GM18508 (cell line): ENCODE measurements around the gene ABO.
"Not testable (repeated sequence)": the region's sequence is repeated elsewhere in the genome, so short reads cannot be mapped to it uniquely, and the experiment has no call there.

Source experiments
- ATAC-seq: cut with Tn5 transposase; IDR thresholded peaks from one replicate; pipeline ENCODE4 v1.9.1; 2021; ENCODE audit warnings: moderate number of reproducible peaks; ENCODE audit not compliant: insufficient read depth, unreplicated experiment

The ABO gene

DNA sequence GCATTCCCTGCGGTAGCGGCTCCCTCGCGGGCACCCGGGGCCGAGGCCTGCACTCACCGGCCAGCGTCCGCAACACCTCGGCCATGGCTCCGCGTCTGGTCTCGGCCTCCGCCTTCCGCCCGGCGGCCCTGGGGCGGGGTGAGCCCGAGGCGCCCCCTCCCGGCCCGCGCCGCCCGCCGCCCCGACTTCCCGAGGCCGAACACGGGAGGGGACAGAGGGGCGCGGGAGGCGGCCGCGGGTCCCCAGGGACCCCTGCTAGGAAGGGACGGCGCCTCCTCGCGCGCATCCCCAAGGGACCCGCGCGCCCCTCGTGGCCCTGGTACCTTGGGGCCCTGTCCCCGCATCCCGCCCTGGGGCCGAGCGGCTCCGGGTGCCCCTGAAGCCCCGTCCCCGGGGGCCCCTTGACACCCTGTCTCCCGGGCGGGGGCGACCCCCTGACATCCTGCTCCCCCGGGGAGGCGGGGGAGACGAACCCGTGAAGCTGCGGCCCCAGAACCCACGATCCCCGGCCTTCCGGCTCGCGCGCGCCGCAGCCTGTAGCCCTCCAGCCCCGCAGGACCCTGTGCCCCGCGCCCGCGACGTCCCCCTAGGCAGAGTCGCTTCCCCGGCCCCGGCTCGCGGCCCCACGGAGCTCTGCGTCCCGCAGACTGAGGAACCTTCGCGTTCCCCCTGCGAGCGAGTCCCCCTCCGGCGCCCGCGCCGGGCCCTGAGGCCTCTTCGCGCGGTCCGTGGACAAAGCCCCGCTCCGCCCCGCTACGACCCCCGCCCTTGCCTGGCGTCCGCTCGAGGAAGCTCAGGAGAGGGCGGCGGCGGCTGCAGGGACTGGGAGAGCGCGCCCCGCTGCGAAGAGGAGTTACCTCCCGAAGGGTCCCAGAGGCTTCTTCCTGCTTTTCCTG lies at the start of gene ABO:
Gene ABO, minus strand, starts transcription at position 97 of the 896 bp plus-strand sequence.
- ATAC-seq, result no peak

DNA sequence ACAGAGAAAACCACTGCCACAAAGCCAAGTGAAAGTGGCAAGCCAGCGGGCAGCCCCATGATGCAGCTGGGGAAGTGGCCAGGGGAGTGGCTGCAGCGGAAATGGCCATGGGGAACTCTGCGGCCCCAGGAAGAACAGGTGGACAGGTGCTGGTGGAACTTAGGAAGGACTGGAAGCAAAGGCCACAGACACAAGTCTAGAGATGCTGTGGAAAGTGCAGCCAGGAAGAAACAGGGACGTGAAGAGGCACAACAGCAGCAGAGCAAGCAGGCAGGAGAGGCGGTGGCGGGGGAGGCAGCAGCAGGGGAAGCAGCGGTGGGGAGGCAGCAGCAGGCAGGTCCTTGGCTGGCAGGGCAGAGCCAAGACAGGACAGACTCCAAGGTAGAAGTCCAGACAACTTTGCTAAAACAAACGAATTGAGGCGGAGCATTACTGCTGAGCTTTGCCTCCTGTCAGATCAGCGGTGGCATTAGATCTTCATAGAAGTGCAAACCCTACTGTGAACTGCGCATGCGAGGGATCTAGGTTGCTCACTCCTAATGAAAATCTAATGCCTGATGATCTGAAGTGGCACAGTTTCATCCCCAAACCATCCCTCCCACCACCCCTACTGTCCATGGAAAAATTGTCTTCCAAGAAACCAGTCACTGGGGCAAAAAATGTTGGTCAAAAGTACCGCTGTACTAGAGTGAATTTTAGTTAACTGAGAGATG lies 49.1 kb upstream of the ABO start:
- ATAC-seq, result no peak

DNA sequence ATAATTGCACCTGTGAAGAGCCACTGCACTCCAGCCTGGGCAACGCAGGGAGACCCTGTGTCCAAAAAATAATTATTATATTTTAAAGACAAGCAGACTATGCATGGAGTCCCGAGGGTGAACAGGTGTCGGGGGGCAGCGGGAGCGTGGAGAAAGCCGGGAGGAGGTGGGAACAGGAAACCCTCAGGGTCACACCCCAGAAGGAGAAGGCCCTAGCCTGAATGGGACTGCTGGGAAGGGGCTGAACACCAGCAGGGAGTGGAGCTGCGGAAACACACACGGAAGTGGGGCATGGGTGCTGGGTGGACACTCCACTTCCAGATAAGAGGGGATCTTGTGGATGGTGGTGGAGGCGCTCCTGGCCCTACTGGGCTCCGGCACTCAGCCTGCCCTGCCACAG lies 48.2 kb upstream of the ABO start:
- no peak for ATAC-seq

DNA sequence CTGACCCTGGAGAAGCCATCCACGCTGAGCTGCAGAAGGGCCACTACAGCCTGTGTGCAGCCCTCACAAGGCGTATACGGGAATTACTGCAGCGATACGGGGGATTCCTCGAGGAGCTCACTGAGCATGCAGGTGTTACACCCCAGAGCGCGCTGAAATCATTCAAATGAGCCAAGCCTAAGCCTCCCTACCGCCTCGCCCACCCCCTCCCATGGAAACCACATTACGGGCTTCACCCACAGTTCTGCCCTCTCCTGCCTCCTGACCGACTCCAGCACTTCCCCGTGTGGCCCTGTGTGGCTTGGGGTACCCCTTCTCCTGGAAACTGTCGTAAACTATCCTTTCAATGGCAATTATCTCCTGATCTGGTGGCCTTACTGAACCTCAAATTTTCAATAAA lies 47.7 kb upstream of the ABO start:
- ATAC-seq, result no peak

DNA sequence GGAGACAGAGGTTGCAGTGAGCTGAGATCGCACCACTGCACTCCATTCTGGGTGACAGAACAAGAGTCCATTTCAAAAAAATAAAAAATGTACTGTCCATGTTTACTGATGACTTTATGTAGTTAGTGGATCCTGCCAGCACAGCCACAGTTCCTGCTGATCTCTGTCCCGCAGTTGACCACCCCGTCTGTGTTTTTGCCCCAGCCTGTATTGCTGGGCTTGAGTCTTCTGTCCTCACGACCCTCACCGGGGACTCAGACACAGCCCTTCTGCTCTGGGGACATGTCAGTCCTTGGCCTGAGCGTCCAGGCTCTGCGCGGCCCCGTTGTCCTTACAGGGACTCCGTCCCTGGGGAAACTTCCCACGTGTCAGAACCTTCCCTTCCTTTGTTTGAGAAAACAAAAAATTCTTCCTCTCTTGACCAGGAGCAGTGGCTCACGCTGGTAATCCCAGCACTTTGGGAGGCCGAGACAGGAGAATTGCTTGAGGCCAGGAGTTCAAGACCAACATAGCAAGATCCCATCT lies 46.5 kb upstream of the ABO start:
- ATAC-seq, result no peak

DNA sequence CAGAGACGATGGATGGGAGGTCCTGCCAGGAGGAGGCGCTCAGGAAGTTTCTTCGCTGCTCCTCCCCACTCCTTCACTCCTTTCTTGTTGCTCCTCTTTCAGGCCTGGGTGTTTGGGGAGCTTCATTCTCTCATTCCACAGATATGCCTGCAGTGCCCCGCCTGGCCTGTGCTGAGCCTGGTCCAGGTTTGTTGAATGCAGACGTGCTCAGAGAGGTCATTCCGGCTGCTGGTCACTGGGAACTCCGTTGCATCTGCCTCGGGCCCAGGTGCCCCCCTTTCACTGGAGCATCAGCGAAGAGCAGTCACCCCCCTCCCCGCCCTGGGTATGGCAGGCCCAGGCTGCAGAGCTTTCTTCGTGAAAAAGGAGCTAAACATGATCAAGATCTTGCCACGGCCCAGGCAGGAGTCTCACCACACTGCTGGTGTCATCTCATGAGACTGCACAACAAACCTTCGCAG lies 45.5 kb upstream of the ABO start:
- no peak for ATAC-seq

DNA sequence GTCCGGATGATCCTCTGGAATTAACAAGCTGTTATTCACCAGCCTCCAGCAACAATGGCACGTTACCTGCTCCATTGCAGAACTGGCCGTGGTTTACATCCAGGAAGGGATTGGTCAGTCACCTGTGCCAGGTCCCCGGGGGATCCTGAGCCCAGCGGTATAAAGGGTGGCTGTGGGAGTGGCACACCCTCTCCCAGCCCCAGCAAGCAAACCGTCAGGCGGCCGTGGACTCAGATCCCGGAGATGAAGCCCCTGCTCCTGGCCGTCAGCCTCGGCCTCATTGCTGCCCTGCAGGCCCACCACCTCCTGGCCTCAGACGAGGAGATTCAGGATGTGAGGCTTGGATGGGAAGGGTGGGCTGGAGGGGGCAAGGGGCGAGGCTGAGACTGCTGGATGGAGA lies 42.5 kb upstream of the ABO start:
- ATAC-seq, result not testable (repeated sequence)

DNA sequence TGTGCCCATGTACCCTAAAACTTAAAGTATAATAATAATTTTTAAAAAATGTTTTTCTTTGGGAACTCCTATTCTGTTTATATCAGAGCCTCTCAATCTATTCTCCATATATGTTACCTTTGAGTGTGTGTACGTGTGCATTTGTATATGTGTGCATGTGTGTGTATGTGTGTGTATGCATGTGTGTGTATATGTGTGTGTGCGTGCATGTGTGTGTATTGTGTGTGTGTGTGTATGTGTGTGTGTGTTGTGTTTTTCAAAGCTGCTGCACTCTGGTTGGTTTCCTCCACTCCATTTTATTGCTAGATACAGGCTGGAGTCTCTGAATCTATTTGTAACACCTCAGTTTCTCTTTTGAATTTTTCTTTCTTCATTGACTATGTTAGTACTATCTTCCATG lies 41.0 kb upstream of the ABO start:
- no peak for ATAC-seq

DNA sequence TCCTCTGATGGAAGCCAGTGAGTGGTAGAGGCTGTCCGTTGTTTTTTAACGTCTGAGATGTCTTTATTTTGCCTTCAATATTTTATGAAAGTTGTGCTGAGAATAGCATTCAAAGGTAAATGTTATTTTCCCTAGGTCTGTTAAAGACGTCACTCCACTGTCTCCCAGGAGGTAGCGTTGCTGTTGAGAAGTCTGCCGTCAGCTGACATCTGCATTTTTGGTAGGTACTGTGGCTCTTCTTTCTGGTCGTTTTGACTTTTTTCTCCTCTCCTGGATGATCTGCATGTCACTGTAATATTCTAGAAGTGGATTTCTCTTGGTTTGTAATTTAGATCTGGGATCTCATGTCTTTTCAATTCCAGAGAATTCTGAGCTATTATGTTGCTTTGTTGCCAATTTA lies 34.6 kb upstream of the ABO start:
- no peak for ATAC-seq

DNA sequence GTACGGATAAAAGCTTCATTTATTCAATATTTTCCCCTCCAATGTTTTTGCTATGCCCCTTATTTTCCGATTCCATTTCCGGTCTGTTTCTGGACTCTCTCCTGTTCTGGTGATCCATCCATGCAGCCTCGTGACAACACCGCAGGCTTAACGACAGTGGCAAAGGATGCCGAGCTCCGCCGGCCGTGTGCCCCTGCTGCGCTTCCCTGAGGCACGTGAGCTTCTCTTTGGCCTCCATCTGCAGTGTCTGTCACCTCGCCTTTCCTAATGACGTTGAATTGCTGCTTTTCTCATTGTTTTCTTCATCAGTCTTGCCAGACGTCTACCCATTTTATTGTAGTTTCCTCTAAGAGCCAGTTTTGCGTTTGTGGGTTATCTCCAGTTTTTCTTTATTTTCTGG lies 32.3 kb upstream of the ABO start:
- no peak for ATAC-seq

DNA sequence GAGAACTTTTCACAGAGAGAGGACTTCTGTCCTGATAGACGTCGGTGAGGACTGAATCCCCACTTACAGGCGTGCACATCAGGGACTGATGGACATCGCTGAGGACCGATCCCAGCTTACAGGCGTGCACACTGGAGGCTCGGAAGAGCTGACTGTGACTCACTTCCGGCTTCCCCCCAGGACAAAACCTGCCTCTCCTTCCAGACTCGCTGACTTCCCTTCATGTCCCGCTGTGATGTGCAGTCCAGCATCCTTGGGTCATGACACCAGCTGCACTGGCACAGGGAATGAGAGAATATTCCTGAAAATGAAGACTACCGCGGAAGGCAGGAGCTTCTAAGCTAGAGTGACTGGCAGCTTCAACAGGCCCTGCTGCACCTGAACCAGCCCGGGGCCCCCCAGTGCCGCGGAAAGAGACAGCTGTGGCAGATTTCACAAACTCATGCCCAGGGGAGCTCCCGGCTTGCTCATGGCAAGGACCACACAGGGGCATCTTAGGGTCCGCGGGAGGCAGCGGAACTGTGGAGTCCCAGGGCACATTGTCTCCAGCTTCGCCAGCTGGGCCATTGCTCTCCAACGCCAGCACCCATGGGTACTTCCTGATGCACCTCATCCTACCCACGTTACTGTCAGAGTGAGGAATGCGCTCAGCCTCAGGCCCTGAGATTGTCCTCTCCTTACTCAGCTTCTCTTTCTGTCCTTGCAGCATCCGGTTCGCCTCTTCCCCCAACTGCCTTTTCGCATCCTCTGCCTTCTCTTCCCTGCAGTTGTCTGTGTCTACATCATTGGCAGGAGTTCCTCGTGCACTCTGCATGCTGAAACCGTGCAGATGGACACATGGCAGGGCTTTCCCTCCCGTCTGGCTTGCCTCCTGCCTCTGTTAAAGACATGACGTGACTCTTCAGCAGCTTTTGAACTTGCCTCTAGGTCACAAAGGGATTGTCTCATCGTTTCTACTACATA lies 31.5 kb upstream of the ABO start:
- ATAC-seq, result no peak

DNA sequence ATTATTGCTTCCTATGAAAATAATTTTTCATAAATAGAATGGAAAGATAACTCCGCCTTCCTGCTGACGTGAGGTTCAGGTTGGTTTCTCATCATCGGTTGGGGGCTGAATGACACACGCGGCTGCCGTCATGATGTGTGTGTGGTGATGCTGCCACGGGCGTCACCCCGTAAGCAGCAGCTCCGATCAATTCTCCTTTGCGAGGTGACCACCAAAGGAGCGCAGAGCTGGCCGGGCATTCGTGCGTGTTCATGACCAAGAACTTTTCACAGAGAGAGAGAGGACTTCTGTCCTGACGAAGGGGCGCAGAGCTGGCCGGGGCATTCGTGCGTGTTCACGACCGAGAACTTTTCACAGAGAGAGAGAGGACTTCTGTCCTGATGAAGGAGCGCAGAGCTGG lies 30.7 kb upstream of the ABO start:
- ATAC-seq, result no peak

DNA sequence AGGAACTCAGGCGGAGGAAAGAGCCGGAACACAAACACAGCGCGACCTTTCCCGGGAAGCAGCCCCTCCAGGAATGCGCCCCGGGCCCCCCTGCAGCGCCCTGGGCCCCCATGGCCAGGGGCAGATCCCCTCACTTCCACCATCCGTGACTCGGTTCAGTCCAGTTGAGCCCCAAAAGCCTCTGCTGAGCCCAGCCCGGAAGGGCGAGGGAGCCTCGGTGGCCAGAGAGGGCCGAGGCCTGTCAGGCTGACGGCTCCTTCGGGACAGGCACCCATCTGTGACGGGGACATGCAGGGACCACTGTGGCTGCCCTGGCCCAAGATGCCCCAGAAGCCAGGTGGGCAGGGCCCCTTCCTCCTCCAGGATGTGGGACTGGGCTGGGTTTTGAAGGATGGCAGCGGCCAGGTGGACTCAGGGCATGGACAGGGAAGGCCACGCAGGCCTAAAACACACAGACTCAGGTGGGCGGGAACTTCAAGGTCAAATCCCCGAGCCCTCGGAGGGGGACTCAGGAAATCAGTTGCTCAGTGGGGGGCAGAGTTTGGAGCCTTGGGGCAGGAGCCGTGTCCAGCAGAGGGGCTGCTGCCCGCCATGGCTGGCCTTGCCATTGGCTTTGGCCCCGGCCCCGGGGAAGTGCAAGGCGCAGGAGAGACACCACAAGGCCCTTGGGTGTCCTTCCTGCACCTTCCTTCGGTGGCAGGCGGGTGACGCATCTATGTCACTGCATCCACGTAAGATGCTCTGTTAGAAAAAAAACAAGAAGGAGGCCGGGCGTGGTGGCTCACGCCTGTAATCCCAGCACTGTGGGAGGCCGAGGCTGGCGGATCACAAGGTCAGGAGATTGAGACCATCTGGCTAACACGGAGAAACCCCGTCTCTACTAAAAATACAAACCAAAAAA lies 29.7 kb upstream of the ABO start:
- no peak for ATAC-seq

DNA sequence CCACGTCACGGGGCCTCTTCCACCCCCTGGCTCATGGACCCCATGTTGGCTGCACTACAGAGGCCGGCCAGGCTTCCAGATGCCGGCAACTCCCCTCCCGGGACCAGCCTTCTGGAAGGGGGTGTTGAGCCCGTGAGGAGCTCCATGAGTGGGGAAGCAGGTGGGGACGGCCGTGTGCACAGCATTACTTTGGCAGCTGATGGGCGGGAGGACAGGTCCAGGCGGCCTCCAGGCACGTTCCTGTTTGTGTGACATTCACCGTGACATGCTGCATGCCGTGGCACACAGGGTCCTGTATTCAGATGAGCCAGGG lies 29.1 kb upstream of the ABO start:
- ATAC-seq, result no peak

DNA sequence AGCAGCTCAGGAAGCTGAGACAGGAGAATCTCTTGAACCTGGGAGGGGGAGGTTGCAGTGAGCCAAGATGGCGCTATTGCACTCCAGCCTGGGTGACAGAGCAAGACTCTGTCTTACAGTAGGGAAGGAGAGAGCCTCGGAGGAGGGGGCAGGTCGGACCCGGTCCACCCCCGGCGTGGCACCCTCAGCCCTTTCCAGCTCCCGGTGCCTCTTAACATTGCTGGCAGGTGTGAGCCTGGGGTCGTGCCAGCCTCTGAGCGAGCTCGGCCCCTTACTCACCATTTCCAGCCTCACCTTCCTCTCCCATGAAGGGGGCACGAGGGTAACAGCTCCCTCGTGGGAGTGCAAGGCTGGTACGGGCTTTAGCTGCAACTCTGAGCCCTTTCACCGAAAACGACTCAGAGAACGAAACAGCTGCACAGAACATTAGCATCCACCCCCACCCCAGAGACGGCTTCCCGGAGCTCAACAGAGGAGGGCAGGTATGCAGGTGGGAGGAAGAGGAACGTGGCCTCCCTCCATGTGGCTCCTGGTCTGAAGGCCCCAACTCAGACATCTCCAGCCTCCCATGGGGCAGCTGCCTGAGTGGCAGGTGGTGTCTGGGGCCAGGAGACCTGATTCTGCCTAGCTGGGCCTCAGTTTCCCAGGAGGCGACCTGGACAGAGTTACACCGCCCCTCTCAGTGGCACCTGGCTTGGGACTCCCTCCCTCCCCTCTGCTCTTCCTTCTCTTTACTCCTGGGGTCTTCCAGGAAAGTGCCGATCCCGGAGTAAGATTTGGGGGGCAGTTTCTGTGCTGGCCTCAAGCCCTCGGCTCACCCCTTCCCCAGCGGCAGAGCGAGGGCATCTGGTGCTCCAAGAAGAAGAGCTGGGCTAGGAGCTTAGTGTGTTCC lies 28.5 kb upstream of the ABO start:
- ATAC-seq, result no peak

DNA sequence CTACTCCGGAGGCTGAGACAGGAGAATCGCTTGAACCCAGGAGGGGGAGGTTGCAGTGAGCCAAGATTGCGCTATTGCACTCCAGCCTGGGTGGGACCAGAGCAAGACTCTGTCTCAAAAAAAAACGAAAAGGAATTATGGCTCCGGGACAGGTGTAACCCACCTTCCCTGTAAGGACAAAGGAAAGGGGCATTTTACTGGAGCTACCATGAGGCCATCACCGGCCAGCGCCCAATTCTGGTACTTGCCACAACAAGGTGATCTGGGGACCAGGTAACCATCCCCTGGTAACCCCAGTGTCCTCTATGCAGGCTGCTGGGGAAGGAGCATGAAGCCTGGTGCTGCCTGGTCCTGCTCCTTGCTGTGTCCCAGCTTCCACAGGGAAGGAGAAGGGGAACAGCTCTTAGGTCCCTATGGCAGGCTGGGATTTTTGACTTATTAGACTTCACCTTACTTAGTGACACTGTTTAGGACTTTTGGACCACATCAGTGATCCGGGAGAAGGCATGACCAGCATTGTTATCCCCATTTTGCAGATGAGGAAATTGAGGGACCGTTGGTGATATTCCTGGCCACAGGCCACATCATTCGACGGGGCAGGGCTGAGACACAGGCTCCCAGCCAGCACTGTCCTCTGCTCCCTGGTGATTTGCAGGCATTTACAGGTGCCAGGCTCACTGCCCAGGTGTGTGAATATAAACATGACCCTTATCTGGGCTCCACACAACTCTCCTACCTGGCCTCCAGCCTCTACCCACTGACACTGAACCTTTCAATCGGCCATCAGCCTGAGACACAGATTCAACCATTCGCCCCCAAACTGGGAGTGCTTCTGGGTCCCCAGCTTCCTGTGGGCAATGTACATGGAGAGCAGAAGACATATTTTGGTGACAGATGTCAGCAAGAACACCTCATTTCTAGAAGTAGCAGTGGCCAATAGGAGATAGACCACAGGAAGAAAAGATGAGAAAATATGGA lies 26.5 kb upstream of the ABO start:
- ATAC-seq, result no peak

DNA sequence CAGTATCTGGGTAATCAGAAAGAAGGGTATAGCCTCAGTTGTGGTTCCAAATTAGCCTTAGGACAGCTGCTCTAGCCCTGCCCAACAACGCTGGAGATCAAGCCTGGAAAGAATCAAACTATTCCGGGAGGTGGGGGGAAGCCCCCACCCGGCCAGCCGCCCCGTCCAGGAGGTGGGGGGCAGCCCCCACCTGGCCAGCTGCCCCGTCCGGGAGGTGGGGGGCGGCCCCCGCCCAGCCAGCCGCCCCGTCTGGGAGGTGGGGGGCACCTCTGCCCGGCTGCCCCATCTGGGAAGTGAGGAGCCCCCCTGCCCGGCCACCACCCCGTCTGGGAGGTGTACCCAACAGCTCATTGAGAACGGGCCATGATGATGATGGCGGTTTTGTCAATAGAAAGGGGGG lies 25.0 kb upstream of the ABO start:
- not testable (repeated sequence) for ATAC-seq
